H9 (cell line): ENCODE results near the gene SLC24A3. TPM values are rescaled to one million over a fixed set of nuclear protein-coding genes. Genes with fewer than 3 reads are reported as not detected.

Source experiments
- DNase-seq: peaks from one replicate; pipeline ENCODE4 v3.0.0-alpha.2; 2017
- H2AFZ ChIP-seq: one replicate; pipeline ENCODE4 v1.6.1; 2013; ENCODE audit warnings: mild to moderate bottlenecking, low read length, control low read depth, moderate library complexity
- H2AK5ac ChIP-seq: 2 replicates; pipeline ENCODE4 v1.6.1; 2013; ENCODE audit warnings: low read length, control low read depth, mixed read lengths; ENCODE audit not compliant: insufficient read length
- H2BK120ac ChIP-seq: one replicate; pipeline ENCODE4 v1.6.1; 2013; ENCODE audit warnings: low read depth, mild to moderate bottlenecking, low read length, control low read depth, inconsistent platforms; ENCODE audit not compliant: poor library complexity, severe bottlenecking
- H2BK12ac ChIP-seq: 2 replicates; pipeline ENCODE4 v1.6.1; 2013; ENCODE audit warnings: low read length, control low read depth, mixed read lengths, low read depth; ENCODE audit not compliant: insufficient read length
- H2BK15ac ChIP-seq: 2 replicates; pipeline ENCODE4 v1.6.1; 2013; ENCODE audit warnings: low read depth, low read length, control low read depth
- H2BK20ac ChIP-seq: one replicate; pipeline ENCODE4 v1.6.1; 2013; ENCODE audit warnings: low read depth, mild to moderate bottlenecking, low read length, control low read depth, inconsistent platforms; ENCODE audit not compliant: poor library complexity, severe bottlenecking
- H2BK5ac ChIP-seq: 2 replicates; pipeline ENCODE4 v1.6.1; 2013; ENCODE audit warnings: low read length, control low read depth, mixed read lengths; ENCODE audit not compliant: insufficient read length
- H3K14ac ChIP-seq: 2 replicates; pipeline ENCODE4 v1.6.1; 2013; ENCODE audit warnings: low read length, control low read depth; ENCODE audit not compliant: insufficient read depth
- H3K18ac ChIP-seq: 2 replicates; pipeline ENCODE4 v1.6.1; 2013; ENCODE audit warnings: low read depth, mild to moderate bottlenecking, mixed read lengths, low read length, control low read depth; ENCODE audit not compliant: insufficient read length
- H3K23ac ChIP-seq: 2 replicates; pipeline ENCODE4 v1.6.1; 2013; ENCODE audit warnings: low read length, control low read depth, mixed read lengths, low read depth; ENCODE audit not compliant: insufficient read length
- H3K23me2 ChIP-seq: 2 replicates; pipeline ENCODE4 v1.6.1; 2013; ENCODE audit warnings: low read depth, mild to moderate bottlenecking, mixed read lengths, low read length, control low read depth; ENCODE audit not compliant: insufficient read length, poor library complexity, severe bottlenecking
- H3K27ac ChIP-seq: 2 replicates; pipeline ENCODE4 v1.5.1; 2013; ENCODE audit warnings: low read length, control low read depth, mixed read lengths, low read depth; ENCODE audit not compliant: insufficient read length
- H3K27me3 ChIP-seq: 2 replicates; pipeline ENCODE4 v1.6.1; 2013; ENCODE audit warnings: low read length, control low read depth, inconsistent platforms; ENCODE audit not compliant: insufficient read depth
- H3K4ac ChIP-seq: 2 replicates; pipeline ENCODE4 v1.6.1; 2013; ENCODE audit warnings: low read depth, mild to moderate bottlenecking, control low read depth, inconsistent platforms, low read length, moderate library complexity
- H3K4me1 ChIP-seq: 2 replicates; pipeline ENCODE4 v1.6.1; 2013; ENCODE audit warnings: low read length, control low read depth, inconsistent platforms; ENCODE audit not compliant: insufficient read depth
- H3K4me2 ChIP-seq: 2 replicates; pipeline ENCODE4 v1.6.1; 2013; ENCODE audit warnings: low read length, control low read depth, mixed read lengths; ENCODE audit not compliant: insufficient read length, insufficient read depth
- H3K56ac ChIP-seq: 2 replicates; pipeline ENCODE4 v1.6.1; 2013; ENCODE audit warnings: low read depth, mild to moderate bottlenecking, mixed read lengths, low read length, control low read depth; ENCODE audit not compliant: insufficient read length
- H3K79me1 ChIP-seq: 2 replicates; pipeline ENCODE4 v1.6.1; 2013; ENCODE audit warnings: low read depth, mild to moderate bottlenecking, moderate library complexity, low read length, control low read depth, inconsistent platforms; ENCODE audit not compliant: insufficient read depth, poor library complexity, severe bottlenecking
- H3K79me2 ChIP-seq: 2 replicates; pipeline ENCODE4 v1.6.1; 2013; ENCODE audit warnings: low read length, control low read depth, inconsistent platforms; ENCODE audit not compliant: insufficient read depth
- H3K9ac ChIP-seq: 2 replicates; pipeline ENCODE4 v1.6.1; 2013; ENCODE audit warnings: low read length, control low read depth, mixed read lengths; ENCODE audit not compliant: insufficient read length; ENCODE audit errors: extremely low read depth
- H3K9me3 ChIP-seq: one replicate; pipeline ENCODE4 v1.6.1; 2013; ENCODE audit warnings: low read depth, low read length, inconsistent platforms; ENCODE audit not compliant: control insufficient read depth
- H3T11ph ChIP-seq: one replicate; pipeline ENCODE4 v1.6.1; 2013; ENCODE audit warnings: mild to moderate bottlenecking, low read length, control low read depth, inconsistent platforms
- H4K20me1 ChIP-seq: one replicate; pipeline ENCODE4 v1.6.1; 2013; ENCODE audit not compliant: control insufficient read depth, insufficient read length, insufficient read depth
- H4K5ac ChIP-seq: 2 replicates; pipeline ENCODE4 v1.6.1; 2013; ENCODE audit warnings: low read depth, mild to moderate bottlenecking, mixed read lengths, low read length, control low read depth; ENCODE audit not compliant: insufficient read length
- H4K8ac ChIP-seq: replicated peaks from 2 replicates; pipeline ENCODE4 v1.6.1; 2013; ENCODE audit warnings: low read length, control low read depth, mixed read lengths, low read depth; ENCODE audit not compliant: insufficient read length
- H4K91ac ChIP-seq: 2 replicates; pipeline ENCODE4 v1.6.1; 2013; ENCODE audit warnings: low read depth, mild to moderate bottlenecking, moderate library complexity, mixed read lengths, low read length, control low read depth; ENCODE audit not compliant: insufficient read length
- H3K27ac Mint-ChIP-seq, 3 experiments: 2 replicates in 2 of 3; 3 replicates in 1 of 3; pipeline ENCODE4 v1.8.0; 2020 to 2021; ENCODE audit warnings: mixed read lengths in 3 of 3, mild to moderate bottlenecking in 1 of 3, moderate library complexity in 1 of 3
- H3K27me3 Mint-ChIP-seq: 2 replicates; pipeline ENCODE4 v1.8.0; 2021; ENCODE audit warnings: low read depth, mild to moderate bottlenecking, moderate library complexity, mixed read lengths
- H3K36me3 Mint-ChIP-seq, 3 experiments: 2 replicates in 2 of 3; 3 replicates in 1 of 3; pipeline ENCODE4 v1.8.0; 2020 to 2021; ENCODE audit warnings: low read depth in 3 of 3, mixed read lengths in 3 of 3; ENCODE audit not compliant: insufficient read depth in 1 of 3
- H3K4me1 Mint-ChIP-seq, 2 experiments: 2 replicates each; pipeline ENCODE4 v1.8.0; 2020; ENCODE audit warnings: mixed read lengths in 2 of 2
- H3K4me3 Mint-ChIP-seq, 2 experiments: 2 replicates in 1 of 2; 3 replicates in 1 of 2; pipeline ENCODE4 v1.8.0; 2020 to 2021; ENCODE audit warnings: mild to moderate bottlenecking in 2 of 2, mixed read lengths in 2 of 2, moderate library complexity in 1 of 2
- H3K9me3 Mint-ChIP-seq, 2 experiments: 2 replicates in 1 of 2; 3 replicates in 1 of 2; pipeline ENCODE4 v1.8.0; 2020; ENCODE audit warnings: mild to moderate bottlenecking in 2 of 2, mixed read lengths in 2 of 2, moderate library complexity in 1 of 2
- CTCF ChIP-seq: fragments of 200-600 bp; sonication (generic); conservative IDR thresholded peaks from 3 replicates; pipeline ENCODE4 v1.8.0; 2021; ENCODE audit warnings: antibody characterized with exemption, mild to moderate bottlenecking
- WGBS: extraction: QIAGEN DNeasy Blood & Tissue Kit; methylation state at CpG from one replicate; pipeline ENCODE4 v1.1.7; 2013; ENCODE audit warnings: missing lambda C conversion rate, low lambda C conversion rate, mixed read lengths; ENCODE audit not compliant: insufficient read length; ENCODE audit errors: extremely low coverage; 5-methylcytosine and 5-hydroxymethylcytosine counted together
- total RNA-seq: library from RNA; stranded (reverse); gene quantifications from 2 replicates; pipeline ENCODE4 v1.2.1, GENCODE V29; 2021

SLC24A3 gene
- total RNA-seq, 1 experiment from 2014 or later = 0.83 TPM

- H2BK12ac ChIP-seq = no peak overlapping the region
- H4K91ac ChIP-seq = no peak overlapping the region
- H3K9me3 ChIP-seq = no peaks in the 10 kb centered on the region
- no peak overlapping the region for H3K27ac ChIP-seq
- H2BK15ac ChIP-seq = no peak overlapping the region
- H3K14ac ChIP-seq = no peak overlapping the region
- TF ChIP-seq CTCF = no peak
- no peak overlapping the region for H2AK5ac ChIP-seq
- no peak overlapping the region for H2BK5ac ChIP-seq
- H3T11ph ChIP-seq = no peak overlapping the region
- Mint-ChIP-seq H3K9me3 (no peaks in the 10 kb centered on the region; a peak in 2 of 5 replicates), H3K27me3 (no peaks in the 10 kb centered on the region; the same call in 1 of the 2 replicates), H3K4me1 (no peaks in the 10 kb centered on the region), H3K36me3 (no peaks in the 10 kb centered on the region; a peak in 1 of 7 replicates), H3K27ac (no peak overlapping the region), H3K4me3 (no peak overlapping the region)
- H3K18ac ChIP-seq = no peak overlapping the region
- H3K4me2 ChIP-seq = no peak overlapping the region
- no peaks in the 10 kb centered on the region for H3K4me1 ChIP-seq
- no peak overlapping the region for H2BK120ac ChIP-seq
- no peak overlapping the region for H3K56ac ChIP-seq
- H2BK20ac ChIP-seq = no peak overlapping the region
- H4K8ac ChIP-seq = no peak overlapping the region
- H3K4ac ChIP-seq = no peak overlapping the region
- no peaks in the 10 kb centered on the region for H3K79me1 ChIP-seq
- H2AFZ ChIP-seq = no peak overlapping the region
- no peak overlapping the region for H3K9ac ChIP-seq
- no peaks in the 10 kb centered on the region for H3K79me2 ChIP-seq
- no peaks in the 10 kb centered on the region for H4K20me1 ChIP-seq
- no peaks in the 10 kb centered on the region for H3K27me3 ChIP-seq
- no CpG with 5 or more reads among the region's 3 CpGs for WGBS
- H3K23me2 ChIP-seq = no peaks in the 10 kb centered on the region
- H3K23ac ChIP-seq = no peak overlapping the region
- no peak overlapping the region for H4K5ac ChIP-seq
- no peak for DNase-seq
These were observed 161.8 kb downstream of the SLC24A3 start for GRCh38 chr20:19374216-19374615.
